ENCODE data around the gene FOXS1.

DNA sequence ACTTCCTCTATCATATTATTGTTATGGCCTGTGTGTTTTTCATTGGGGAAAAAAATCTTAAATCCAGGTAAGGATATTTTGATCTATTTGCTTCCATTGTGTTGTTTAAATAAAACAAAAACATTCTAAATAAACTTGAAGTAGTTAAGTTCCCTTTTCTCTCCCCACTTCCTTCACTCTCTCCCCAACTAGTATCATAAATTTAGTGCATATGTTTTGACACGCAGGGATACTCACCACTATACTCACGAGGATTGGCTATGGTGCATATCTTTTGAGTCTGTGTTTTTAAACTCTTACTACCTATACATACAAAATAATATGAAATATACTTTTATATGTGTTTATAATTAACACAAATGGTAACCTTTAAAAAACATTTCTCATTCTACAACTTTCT is 30.3 kb upstream of the FOXS1 start:
- TF ChIP-seq FOXK2 (IDR thresholded peaks at IDR 0.05), result no peak
- no peak for TF ChIP-seq FOXA1 (IDR thresholded peaks at IDR 0.05)
- no peak for TF ChIP-seq BHLHE40 (IDR thresholded peaks at IDR 0.05; ENCODE audit: borderline replicate concordance)
- TF ChIP-seq SUZ12 (IDR thresholded peaks at IDR 0.05), result no peak
- TF ChIP-seq LEF1 (IDR thresholded peaks at IDR 0.05; ENCODE audit: borderline replicate concordance), result no peak
- no peak for TF ChIP-seq L3MBTL2 (conservative IDR thresholded peaks at IDR 0.05)
- no peak for TF ChIP-seq TARDBP (IDR thresholded peaks at IDR 0.05)
- no peak for TF ChIP-seq FOXM1 (IDR thresholded peaks at IDR 0.05; ENCODE audit: borderline replicate concordance)
- TF ChIP-seq ZNF384 (IDR thresholded peaks at IDR 0.05), result no peak

All from HEK293T (cell line).